HEK293T (cell line): ENCODE data around the gene ROCK1.

Source experiments
- CTCF ChIA-PET: fragments of 350-600 bp; formaldehyde crosslinking; extraction: SDS; loops from one replicate; lab custom pipeline; 2021; ENCODE audit warnings: antibody characterized with exemption, inconsistent platforms; lab: Yijun Ruan, JAX
- POLR2A ChIA-PET: fragments of 350-600 bp; formaldehyde crosslinking; extraction: SDS; loops from one replicate; lab custom pipeline; 2020; ENCODE audit warnings: antibody characterized with exemption, inconsistent platforms; lab: Yijun Ruan, JAX
- DNase-seq: peaks from one replicate; pipeline ENCODE4 v3.0.0; 2012; ENCODE audit warnings: mixed read lengths; ENCODE audit errors: extremely low spot score
- ARNT ChIP-seq: fragments of 450-650 bp; IDR thresholded peaks from 2 replicates; pipeline ENCODE4 v1.6.1; 2017; ENCODE audit warnings: mild to moderate bottlenecking
- BHLHE40 ChIP-seq: fragments of 450-650 bp; IDR thresholded peaks from 2 replicates; pipeline ENCODE4 v1.6.1; 2016; ENCODE audit warnings: mild to moderate bottlenecking, moderate library complexity, borderline replicate concordance
- CTBP1 ChIP-seq: fragments of 450-650 bp; IDR thresholded peaks from 2 replicates; pipeline ENCODE4 v1.6.1; 2016; ENCODE audit warnings: borderline replicate concordance
- ELF4 ChIP-seq: fragments of 450-650 bp; IDR thresholded peaks from 2 replicates; pipeline ENCODE4 v1.6.1; 2017; ENCODE audit warnings: antibody characterized with exemption
- FOXA1 ChIP-seq: fragments of 450-650 bp; IDR thresholded peaks from 2 replicates; pipeline ENCODE4 v1.6.1; 2016; ENCODE audit warnings: mild to moderate bottlenecking
- FOXK2 ChIP-seq: fragments of 450-650 bp; IDR thresholded peaks from 2 replicates; pipeline ENCODE4 v1.6.1; 2016; ENCODE audit warnings: mild to moderate bottlenecking
- FOXM1 ChIP-seq: fragments of 450-650 bp; IDR thresholded peaks from 2 replicates; pipeline ENCODE4 v1.6.1; 2017; ENCODE audit warnings: mild to moderate bottlenecking, borderline replicate concordance
- HDGF ChIP-seq: fragments of 450-650 bp; IDR thresholded peaks from 2 replicates; pipeline ENCODE4 v1.6.1; 2017; ENCODE audit warnings: antibody characterized with exemption, borderline replicate concordance
- L3MBTL2 ChIP-seq: fragments of 450-650 bp; conservative IDR thresholded peaks from 2 replicates; pipeline ENCODE4 v1.6.1; 2016; ENCODE audit warnings: mild to moderate bottlenecking
- LEF1 ChIP-seq: fragments of 450-650 bp; IDR thresholded peaks from 2 replicates; pipeline ENCODE4 v1.6.1; 2017; ENCODE audit warnings: mild to moderate bottlenecking, borderline replicate concordance
- NFRKB ChIP-seq: fragments of 450-650 bp; IDR thresholded peaks from 2 replicates; pipeline ENCODE4 v1.6.1; 2016; ENCODE audit warnings: mild to moderate bottlenecking, moderate library complexity
- PKNOX1 ChIP-seq: fragments of 450-650 bp; IDR thresholded peaks from 2 replicates; pipeline ENCODE4 v1.6.1; 2016
- SP1 ChIP-seq: fragments of 450-650 bp; IDR thresholded peaks from 2 replicates; pipeline ENCODE4 v1.6.1; 2017
- SUZ12 ChIP-seq: fragments of 450-650 bp; IDR thresholded peaks from 2 replicates; pipeline ENCODE4 v1.6.1; 2016; ENCODE audit warnings: mild to moderate bottlenecking
- TARDBP ChIP-seq: fragments of 450-650 bp; IDR thresholded peaks from 2 replicates; pipeline ENCODE4 v1.6.1; 2016
- ZNF384 ChIP-seq: fragments of 450-650 bp; IDR thresholded peaks from 2 replicates; pipeline ENCODE4 v1.6.1; 2016

The ROCK1 gene

GRCh38 chr18:21134895-21135294 is 23.3 kb upstream of the ROCK1 start:
- no peak for TF ChIP-seq ARNT
- no peak for TF ChIP-seq NFRKB
- DNase-seq = no peak
- POLR2A ChIA-PET = no interaction called here
- CTCF ChIA-PET = no interaction called here

GRCh38 chr18:21132398-21132918 is 20.8 kb upstream of the ROCK1 start:
- POLR2A ChIA-PET = interaction anchor here (0.8 kb wide), 1 partner anchor 20 kb away, joined by 4 read pairs; the partner anchor contains the start of gene ROCK1
- TF ChIP-seq PKNOX1 (no peak), CTBP1 (no peak), L3MBTL2 (no peak), FOXM1 (no peak), ELF4 (no peak), NFRKB (no peak), ARNT (no peak), ZNF384 (no peak), LEF1 (no peak), SP1 (no peak), HDGF (no peak), SUZ12 (no peak), FOXA1 (no peak), TARDBP (no peak), FOXK2 (no peak), BHLHE40 (no peak)
- CTCF ChIA-PET = no interaction called here
- DNase-seq = no peak

GRCh38 chr18:21131698-21132227 is 20.1 kb upstream of the ROCK1 start:
- no peak for TF ChIP-seq SUZ12
- TF ChIP-seq FOXA1 = no peak
- TF ChIP-seq NFRKB = no peak
- TF ChIP-seq CTBP1 = no peak
- no peak for TF ChIP-seq ELF4
- no peak for TF ChIP-seq SP1
- TF ChIP-seq ARNT = no peak
- ChIA-PET POLR2A (interaction anchor here (0.8 kb wide), 1 partner anchor 20 kb away, joined by 4 read pairs; the partner anchor contains the start of gene ROCK1), CTCF (no interaction called here)
- no peak for DNase-seq

GRCh38 chr18:21129566-21130216 is 18.1 kb upstream of the ROCK1 start:
- no peak for DNase-seq
- no peak for TF ChIP-seq NFRKB
- POLR2A ChIA-PET = interaction anchor here (2.3 kb wide), 1 partner anchor 18 kb away, joined by 5 read pairs; the partner anchor contains the start of gene ROCK1
- CTCF ChIA-PET = no interaction called here

- ChIA-PET POLR2A (interaction anchor here (0.6 to 1.1 kb wide), 2 partner anchors 12 kb away, joined by 3 to 4 read pairs; partner anchors contain the start of gene ROCK1), CTCF (interaction anchor here (0.7 kb wide), 1 partner anchor 11 kb away, joined by 3 read pairs; no protein-coding TSS in a partner anchor)
- no peak for DNase-seq
- TF ChIP-seq TARDBP (no peak), ZNF384 (no peak), ARNT (no peak), L3MBTL2 (no peak), FOXA1 (no peak), PKNOX1 (no peak), CTBP1 (no peak), BHLHE40 (no peak), SP1 (no peak), HDGF (no peak), ELF4 (no peak), NFRKB (no peak), FOXM1 (no peak)
Observed at GRCh38 chr18:21123290-21123926, 11.8 kb upstream of the ROCK1 start.

GRCh38 chr18:21118806-21119205 is 7.2 kb upstream of the ROCK1 start:
- TF ChIP-seq ZNF384 (no peak), HDGF (no peak), L3MBTL2 (no peak), FOXM1 (no peak), ELF4 (no peak), FOXA1 (no peak), FOXK2 (no peak), TARDBP (no peak), ARNT (no peak)
- DNase-seq = no peak
- ChIA-PET POLR2A (no interaction called here), CTCF (no interaction called here)
